ENCODE results near the gene STUB1. TPM values are rescaled to one million over a fixed set of nuclear protein-coding genes. Genes with fewer than 3 reads are reported as not detected.

Gene STUB1
- total RNA-seq, 1 experiment from 2014 or later = 102 TPM

- Histone ChIP-seq H2BK5ac (ENCODE audit: insufficient read length, low read length) (no peak within 1 kb of the TSS), H3K4ac (ENCODE audit: low read depth, low read length) (no peak within 1 kb of the TSS), H3K23ac (ENCODE audit: insufficient read length, low read depth, low read length) (no peak within 1 kb of the TSS), H3K4me2 (ENCODE audit: insufficient read depth, insufficient read length, low read length) (peak within 1 kb of the TSS; percentile 18), H3K27ac (ENCODE audit: insufficient read length, low read depth, low read length) (no peak within 1 kb of the TSS), H3K23me2 (ENCODE audit: insufficient read length, low read depth, low read length, poor library complexity, severe bottlenecking) (no peaks in the 10 kb centered on the region), H4K5ac (ENCODE audit: insufficient read length, low read depth, low read length) (no peak within 1 kb of the TSS), H3K14ac (ENCODE audit: insufficient read depth, low read length) (peak within 1 kb of the TSS; percentile 61), H3T11ph (ENCODE audit: low read length) (no peak within 1 kb of the TSS), H3K9ac (ENCODE audit: extremely low read depth, insufficient read length, low read length) (peak within 1 kb of the TSS; percentile 56), H2AFZ (ENCODE audit: low read length) (no peak within 1 kb of the TSS), H2AK5ac (ENCODE audit: insufficient read length, low read length) (no peak within 1 kb of the TSS), H3K9me3 (ENCODE audit: control insufficient read depth, low read depth, low read length) (no peaks in the 10 kb centered on the region), H4K91ac (ENCODE audit: insufficient read length, low read depth, low read length) (no peak within 1 kb of the TSS), H4K20me1 (ENCODE audit: control insufficient read depth, insufficient read depth, insufficient read length) (no peaks in the 10 kb centered on the region), H2BK120ac (ENCODE audit: low read depth, low read length, poor library complexity, severe bottlenecking) (no peak within 1 kb of the TSS), H2BK15ac (ENCODE audit: low read depth, low read length) (no peak within 1 kb of the TSS), H3K4me1 (ENCODE audit: insufficient read depth, low read length) (no peaks in the 10 kb centered on the region), H4K8ac (replicated peaks; ENCODE audit: insufficient read length, low read depth, low read length) (no peak within 1 kb of the TSS), H3K56ac (ENCODE audit: insufficient read length, low read depth, low read length) (no peak within 1 kb of the TSS), H2BK12ac (ENCODE audit: insufficient read length, low read depth, low read length) (no peak within 1 kb of the TSS), H3K18ac (ENCODE audit: insufficient read length, low read depth, low read length) (no peak within 1 kb of the TSS), H3K79me1 (ENCODE audit: insufficient read depth, low read depth, low read length, poor library complexity, severe bottlenecking) (no peaks in the 10 kb centered on the region), H3K27me3 (ENCODE audit: insufficient read depth, low read length) (no peaks in the 10 kb centered on the region), H2BK20ac (ENCODE audit: low read depth, low read length, poor library complexity, severe bottlenecking) (no peak within 1 kb of the TSS), H3K79me2 (ENCODE audit: insufficient read depth, low read length) (no peaks in the 10 kb centered on the region; the same call in 1 of the 2 replicates)
- TF ChIP-seq, protein P1, sequence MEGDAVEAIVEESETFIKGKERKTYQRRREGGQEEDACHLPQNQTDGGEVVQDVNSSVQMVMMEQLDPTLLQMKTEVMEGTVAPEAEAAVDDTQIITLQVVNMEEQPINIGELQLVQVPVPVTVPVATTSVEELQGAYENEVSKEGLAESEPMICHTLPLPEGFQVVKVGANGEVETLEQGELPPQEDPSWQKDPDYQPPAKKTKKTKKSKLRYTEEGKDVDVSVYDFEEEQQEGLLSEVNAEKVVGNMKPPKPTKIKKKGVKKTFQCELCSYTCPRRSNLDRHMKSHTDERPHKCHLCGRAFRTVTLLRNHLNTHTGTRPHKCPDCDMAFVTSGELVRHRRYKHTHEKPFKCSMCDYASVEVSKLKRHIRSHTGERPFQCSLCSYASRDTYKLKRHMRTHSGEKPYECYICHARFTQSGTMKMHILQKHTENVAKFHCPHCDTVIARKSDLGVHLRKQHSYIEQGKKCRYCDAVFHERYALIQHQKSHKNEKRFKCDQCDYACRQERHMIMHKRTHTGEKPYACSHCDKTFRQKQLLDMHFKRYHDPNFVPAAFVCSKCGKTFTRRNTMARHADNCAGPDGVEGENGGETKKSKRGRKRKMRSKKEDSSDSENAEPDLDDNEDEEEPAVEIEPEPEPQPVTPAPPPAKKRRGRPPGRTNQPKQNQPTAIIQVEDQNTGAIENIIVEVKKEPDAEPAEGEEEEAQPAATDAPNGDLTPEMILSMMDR (conservative IDR thresholded peaks at IDR 0.05) = peak; percentile 88
- Mint-ChIP-seq H3K4me3 (peak within 1 kb of the TSS; percentile 77 to 82), H3K4me1 (peaks cover 2% of the 10 kb centered on the region in 2 experiments; a peak in 3 of 4 replicates), H3K27me3 (ENCODE audit: low read depth) (no peaks in the 10 kb centered on the region), H3K27ac (peak within 1 kb of the TSS in 1 of 3 experiments; percentile 72; a peak in 3 of 7 replicates), H3K9me3 (no peaks in the 10 kb centered on the region), H3K36me3 (ENCODE audit: insufficient read depth in 1 of 3, low read depth in 3 of 3) (peaks cover 11 to 30% (median 26%) of the 10 kb centered on the region in 3 experiments; a peak in 6 of 7 replicates)
- DNase-seq = peak; percentile 93
- WGBS (ENCODE audit: extremely low coverage, insufficient read length, low lambda C conversion rate) = no CpG with 5 or more reads among the region's 78 CpGs
Measured at GRCh38 chr16:667780-668518, 12.3 kb upstream of the STUB1 start, which contains the start of gene RHOT2. TSS of gene RHOT2 (plus strand) at chr16:668132. CDS start at chr16:668200, 68 bp downstream.

Data from H9 (cell line).